Pancreas (tissue), 10 donors: Measurements from ENCODE around the gene LAMA5. TPM values are rescaled to one million over a fixed set of nuclear protein-coding genes. Genes with fewer than 3 reads are reported as not detected.

Experiments used
- ATAC-seq, 4 donors: fragments of 200-7000 bp; cut with Tn5 transposase; one replicate each; pipeline versions ENCODE4 v1.8.0 to v1.9.1; 2020; ENCODE audit warnings: mild to moderate bottlenecking in 4 of 4, moderate library complexity in 4 of 4
- DNase-seq, 6 donors: peaks; one replicate each; pipeline ENCODE4 v3.0.0-alpha.2; 2020
- FAIRE-seq: peaks from 2 replicates; lab custom pipeline; 2012; peaks lifted over from hg19 to GRCh38; lab: Jason Lieb, UNC
- H3K27ac ChIP-seq, 4 donors: fragments of 200-600 bp; sonication (generic); 1 replicate in 3 of 4; 2 replicates in 1 of 4; pipeline versions ENCODE4 v1.5.0 to v1.8.0; 2020
- H3K27me3 ChIP-seq, 4 donors: fragments of 200-600 bp; one replicate each; pipeline ENCODE4 v1.8.0; 2021
- H3K36me3 ChIP-seq, 3 donors: fragments of 200-600 bp; sonication (generic) in 1 of 3; one replicate each; pipeline versions ENCODE4 v1.5.0 to v1.8.0; 2020 to 2021
- H3K4me1 ChIP-seq, 3 donors: fragments of 200-600 bp; one replicate each; pipeline ENCODE4 v1.8.0; 2021
- H3K4me3 ChIP-seq, 4 donors: fragments of 200-600 bp; sonication (generic) in 2 of 4; one replicate each; pipeline versions ENCODE4 v1.5.0 to v1.8.0; 2020 to 2021
- H3K9me3 ChIP-seq, 4 donors: fragments of 200-600 bp; one replicate each; pipeline ENCODE4 v1.8.0; 2021
- CTCF ChIP-seq, 4 donors: fragments of 200-600 bp; sonication (generic) in 3 of 4; IDR thresholded peaks; one replicate each; pipeline versions ENCODE4 v1.5.0 to v1.8.0; 2021; ENCODE audit warnings: antibody characterized with exemption in 4 of 4
- WGBS, 2 donors: extraction: QIAGEN DNeasy Blood & Tissue Kit; methylation state at CpG; one replicate each; pipeline ENCODE4 v1.1.7; 2013; 5-methylcytosine and 5-hydroxymethylcytosine counted together
- intact Hi-C, 3 donors: fragments of 100-400 bp; cut with DNase I; formaldehyde crosslinking; loops; one replicate each; pipeline versions ENCODE4 v1.11.1 to v1.14.2; 2022
- polyA plus RNA-seq, 2 donors: library from polyadenylated mRNA; stranded (reverse); fragments of 200-250 nt; gene quantifications; one replicate each; pipeline ENCODE4 v1.2.3, GENCODE V29; 2013
- total RNA-seq, 6 donors: library from RNA; stranded (reverse); fragmentation: NEBNext Ultra II Directional in 4 of 6; extraction: Animal tissue kit (Norgen Biotek cat#: 25700) in 4 of 6; gene quantifications; one replicate each; pipeline versions ENCODE4 v1.2.1 to v1.2.4, GENCODE V29; 2021 to 2023
- donor health status: healthy with polysubstance abuse.
- donor health status: DM: no; HTN: no; CAD: no; lungs with moderate emphysema.
- donor health status: DM: no; HTN: no; CAD: no.
- donor health status: control.
- donor health status: control.
- donor health status: Bipolar disorder and iron deficiency.
- donor health status: DM: yes; HTN: yes; CAD: no.
- donor health status: DM: no; HTN: no; CAD: no.
- donor health status: DM: no; HTN: no; CAD: no.
- donor health status: DM: yes; HTN: yes; CAD: no.

Gene LAMA5
- total and polyA plus RNA-seq, 8 donors: 43.6 to 344 (median 62.2) TPM

GRCh38 chr20:62342910-62343309 lies 24.2 kb downstream of the LAMA5 start:
- DNase-seq: peak in 1 of 6 donors; percentile 1
- H3K27me3 ChIP-seq: no peaks in the 10 kb centered on the region
- ATAC-seq: no peak
- H3K4me1 ChIP-seq: no peaks in the 10 kb centered on the region
- H3K27ac ChIP-seq: no peak overlapping the region
- 81 to 82% methylated on average over 10 of the region's 10 CpGs for WGBS, 2 donors
- no peak overlapping the region for H3K4me3 ChIP-seq
- intact Hi-C loops: no loop called here
- FAIRE-seq: no peak
- H3K9me3 ChIP-seq: no peaks in the 10 kb centered on the region
- H3K36me3 ChIP-seq: peaks cover 0 to 5% (median 3%) of the 10 kb centered on the region in 3 donors
- TF ChIP-seq CTCF (IDR thresholded peaks at IDR 0.05): no peak

GRCh38 chr20:62339647-62340062 lies 27.5 kb downstream of the LAMA5 start:
- H3K4me3 ChIP-seq: no peak overlapping the region
- H3K27me3 ChIP-seq: no peaks in the 10 kb centered on the region
- DNase-seq (peak in 1 of 6 donors; percentile 8), ATAC-seq (no peak), FAIRE-seq (no peak)
- peaks cover 0 to 17% (median 7%) of the 10 kb centered on the region in 3 donors for H3K36me3 ChIP-seq
- H3K27ac ChIP-seq: no peak overlapping the region
- H3K4me1 ChIP-seq: no peaks in the 10 kb centered on the region
- TF ChIP-seq CTCF (IDR thresholded peaks at IDR 0.05): no peak
- H3K9me3 ChIP-seq: no peaks in the 10 kb centered on the region
- intact Hi-C loops: no loop called here
- 77 to 85% methylated on average over 14 of the region's 14 CpGs for WGBS, 2 donors

GRCh38 chr20:62338294-62338620 lies 28.9 kb downstream of the LAMA5 start:
- Histone ChIP-seq H3K9me3 (no peaks in the 10 kb centered on the region), H3K36me3 (peaks cover 0 to 26% (median 7%) of the 10 kb centered on the region in 3 donors), H3K4me1 (no peaks in the 10 kb centered on the region), H3K27ac (no peak overlapping the region), H3K4me3 (no peak overlapping the region), H3K27me3 (no peaks in the 10 kb centered on the region)
- intact Hi-C loops: no loop called here
- WGBS, 2 donors: 94 to 95% methylated on average over 16 of the region's 16 CpGs
- ATAC-seq (peak in 1 of 4 donors; percentile 10), DNase-seq (peak in 1 of 6 donors; percentile 62), FAIRE-seq (no peak)
- TF ChIP-seq CTCF (IDR thresholded peaks at IDR 0.05): no peak

- intact Hi-C loops: no loop called here
- H3K9me3 ChIP-seq: no peaks in the 10 kb centered on the region
- peak in 2 of 6 donors; percentile 24 to 62 for DNase-seq
- WGBS, 2 donors: 90 to 93% methylated on average over 34 of the region's 34 CpGs
- no peak for ATAC-seq
- peaks cover 0 to 31% (median 7%) of the 10 kb centered on the region in 3 donors for H3K36me3 ChIP-seq
- no peak overlapping the region for H3K4me3 ChIP-seq
- no peak for FAIRE-seq
- no peak overlapping the region for H3K27ac ChIP-seq
- no peak for TF ChIP-seq CTCF (IDR thresholded peaks at IDR 0.05)
- H3K4me1 ChIP-seq: no peaks in the 10 kb centered on the region
- H3K27me3 ChIP-seq: no peaks in the 10 kb centered on the region
These were observed 29.4 kb downstream of the LAMA5 start for GRCh38 chr20:62337558-62338293.
